DOHH2 (cell line): ENCODE measurements around the gene PRPF31.

Experiments
- CTCF ChIP-seq: fragments of 200-600 bp; sonication (generic); IDR thresholded peaks from one replicate; pipeline ENCODE4 v1.5.1; 2014; ENCODE audit warnings: antibody characterized with exemption, mild to moderate bottlenecking, low read depth, low read length; ENCODE audit not compliant: poor library complexity, severe bottlenecking
- EZH2phosphoT487 ChIP-seq: fragments of 200-600 bp; sonication (generic); IDR thresholded peaks from 2 replicates; pipeline ENCODE4 v1.6.1; 2017; ENCODE audit warnings: borderline replicate concordance, mild to moderate bottlenecking, antibody characterized with exemption, low read length, moderate library complexity, mixed read lengths

- TF ChIP-seq CTCF (peak; percentile 52), EZH2phosphoT487 (no peak)
Observed at GRCh38 chr19:54096617-54097106, 18.9 kb upstream of the PRPF31 start.
